Panc1 (cell line): Measurements from ENCODE around the gene KRT83. TPM values are rescaled to one million over a fixed set of nuclear protein-coding genes. Genes with fewer than 3 reads are reported as not detected.

Experiments used
- ATAC-seq: fragments of 200-7000 bp; cut with Tn5 transposase; 2 replicates; pipeline ENCODE4 v1.9.1; 2020; ENCODE audit warnings: mild to moderate bottlenecking, moderate library complexity
- BruUV-seq: library from RNA; stranded (reverse); fragments of 400-500 nt; replicated peaks from 2 replicates; lab custom pipeline; 2021; lab: Mats Ljungman, UMichigan
- CTCF ChIA-PET: fragments of 300-600 bp; sonication (Branson Sonifier 250); formaldehyde crosslinking; loops from one replicate; lab custom pipeline; 2022; ENCODE audit warnings: antibody characterized with exemption; lab: Charles Lee
- POLR2A ChIA-PET: fragments of 300-600 bp; sonication (Branson Sonifier 250); formaldehyde crosslinking; loops from one replicate; lab custom pipeline; 2022; ENCODE audit warnings: antibody characterized with exemption; lab: Charles Lee
- DNase-seq: peaks from one replicate; pipeline ENCODE4 v3.0.0-alpha.2; 2010; ENCODE audit warnings: low read depth, low spot score
- H3K27ac ChIP-seq: 2 replicates; pipeline ENCODE4 v1.5.1; 2011; ENCODE audit warnings: mild to moderate bottlenecking, low read length, inconsistent platforms
- H3K27me3 ChIP-seq: fragments of 200-500 bp; sonication (Bioruptor generic); 2 replicates; pipeline ENCODE4 v1.6.0; 2014; ENCODE audit warnings: low read length, inconsistent platforms; ENCODE audit not compliant: control insufficient read depth, insufficient read depth
- H3K36me3 ChIP-seq: fragments of 200-500 bp; sonication (Bioruptor generic); 2 replicates; pipeline ENCODE4 v1.5.1; 2014; ENCODE audit warnings: inconsistent platforms, mild to moderate bottlenecking, low read length, moderate library complexity; ENCODE audit not compliant: control insufficient read depth, insufficient read depth
- H3K4me1 ChIP-seq: 2 replicates; pipeline ENCODE4 v1.5.1; 2011; ENCODE audit warnings: inconsistent platforms, mild to moderate bottlenecking, low read length, moderate library complexity; ENCODE audit not compliant: control insufficient read depth, insufficient read depth
- H3K4me3 ChIP-seq, 2 experiments: 2 replicates each; pipeline ENCODE4 v1.5.1; 2011 to 2012; ENCODE audit warnings: low read depth in 2 of 2, low read length in 2 of 2, mild to moderate bottlenecking in 2 of 2, inconsistent platforms in 1 of 2, moderate library complexity in 1 of 2
- H3K9me3 ChIP-seq: fragments of 200-500 bp; sonication (Bioruptor generic); 2 replicates; pipeline ENCODE4 v1.5.1; 2014; ENCODE audit warnings: low read depth, mild to moderate bottlenecking, inconsistent platforms, low read length, moderate library complexity; ENCODE audit not compliant: control insufficient read depth, insufficient read depth
- POLR2AphosphoS5 ChIP-seq: IDR thresholded peaks from 2 replicates; pipeline ENCODE4 v1.6.1; 2012; ENCODE audit warnings: mild to moderate bottlenecking, low read depth, low read length, moderate library complexity
- SIN3A ChIP-seq: IDR thresholded peaks from 2 replicates; pipeline ENCODE4 v1.6.1; 2012; ENCODE audit warnings: low read depth, mild to moderate bottlenecking, low read length, moderate library complexity, borderline replicate concordance; ENCODE audit not compliant: insufficient read depth
- TCF7L2 ChIP-seq: IDR thresholded peaks from 2 replicates; pipeline ENCODE4 v1.6.1; 2011; ENCODE audit warnings: mild to moderate bottlenecking, low read depth, low read length, inconsistent platforms
- in situ Hi-C: cut with HindIII; loops from 2 replicates; pipeline ENCODE4 v1.10.0; 2016; ENCODE audit warnings: low sequenced_read_pairs, low pct_unique_long_range_greater_than_20kb
- intact Hi-C: fragments of 100-400 bp; cut with micrococcal nuclease; formaldehyde crosslinking; loops from one replicate; pipeline ENCODE4 v1.10.0; 2022; ENCODE audit not compliant: unreplicated experiment
- total RNA-seq: library from RNA; stranded (reverse); gene quantifications from one replicate; pipeline ENCODE4 v1.2.1, GENCODE V29; 2021; ENCODE audit not compliant: unreplicated experiment
- TF ChIP-seq, protein P1 (sequence below), 2 experiments: IDR thresholded peaks; 2 replicates each; pipeline ENCODE4 v1.6.1; 2011 to 2012; ENCODE audit warnings: low read depth in 2 of 2, control low read depth in 1 of 2, low read length in 1 of 2, mild to moderate bottlenecking in 1 of 2, moderate library complexity in 1 of 2; ENCODE audit not compliant: insufficient read depth in 1 of 2
- TF ChIP-seq, protein P2 (sequence below): fragments of 450-650 bp; IDR thresholded peaks from 2 replicates; pipeline ENCODE4 v1.5.1; 2017; ENCODE audit warnings: mild to moderate bottlenecking

Gene KRT83
- total RNA-seq, 1 experiment from 2014 or later, result 0.28 TPM

DNA sequence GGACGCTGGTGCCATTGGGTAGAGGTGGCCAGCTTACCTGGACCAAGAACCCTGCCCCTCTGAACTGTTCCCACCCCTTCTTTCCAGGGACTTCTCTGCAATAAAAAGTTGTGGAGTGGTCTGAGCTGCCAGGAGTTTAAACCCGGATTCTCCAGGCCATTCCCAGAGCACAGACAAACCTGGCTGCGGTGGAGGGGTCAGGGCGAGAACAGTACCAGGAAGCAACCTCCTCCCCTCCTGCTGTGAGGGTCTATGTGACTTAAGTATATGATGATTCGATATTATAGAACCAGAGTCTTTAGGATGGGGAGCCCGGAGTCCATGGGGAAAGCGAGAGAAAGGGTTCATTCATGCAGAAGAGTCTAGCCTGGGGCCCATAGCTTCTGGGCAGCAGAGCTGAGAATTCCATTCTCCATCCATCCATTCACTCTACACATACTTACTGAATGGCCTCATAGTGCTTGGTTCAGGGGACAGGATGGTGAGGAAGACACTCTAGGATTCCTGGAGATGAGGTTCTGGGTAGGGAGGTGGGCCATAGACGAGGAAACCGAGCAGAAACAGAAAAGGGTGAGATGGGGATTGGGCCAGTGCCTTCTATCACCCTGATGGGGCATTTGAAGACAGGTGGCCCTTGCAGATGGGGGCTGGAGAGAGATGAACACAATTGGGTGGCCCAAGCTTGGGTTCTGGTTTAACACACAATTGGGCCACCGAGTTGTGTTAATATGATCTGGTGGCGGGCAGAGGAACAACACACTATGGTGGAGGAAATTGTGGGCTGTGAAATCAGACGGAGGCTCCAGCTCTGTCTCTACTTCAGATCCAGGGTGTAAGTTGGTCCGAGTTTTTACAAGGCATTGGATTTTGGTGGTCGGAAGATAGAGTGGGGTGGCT, 41.5 kb downstream of the KRT83 start:
- Histone ChIP-seq H3K4me1 (peaks cover 41% of the 10 kb centered on the region), H3K27me3 (no peaks in the 10 kb centered on the region), H3K36me3 (no peaks in the 10 kb centered on the region), H3K4me3 (no peak overlapping the region), H3K9me3 (no peaks in the 10 kb centered on the region), H3K27ac (peak overlapping the region; percentile 96)
- TF ChIP-seq TCF7L2, result no peak
- no peak for TF ChIP-seq POLR2AphosphoS5
- TF ChIP-seq, protein P1, sequence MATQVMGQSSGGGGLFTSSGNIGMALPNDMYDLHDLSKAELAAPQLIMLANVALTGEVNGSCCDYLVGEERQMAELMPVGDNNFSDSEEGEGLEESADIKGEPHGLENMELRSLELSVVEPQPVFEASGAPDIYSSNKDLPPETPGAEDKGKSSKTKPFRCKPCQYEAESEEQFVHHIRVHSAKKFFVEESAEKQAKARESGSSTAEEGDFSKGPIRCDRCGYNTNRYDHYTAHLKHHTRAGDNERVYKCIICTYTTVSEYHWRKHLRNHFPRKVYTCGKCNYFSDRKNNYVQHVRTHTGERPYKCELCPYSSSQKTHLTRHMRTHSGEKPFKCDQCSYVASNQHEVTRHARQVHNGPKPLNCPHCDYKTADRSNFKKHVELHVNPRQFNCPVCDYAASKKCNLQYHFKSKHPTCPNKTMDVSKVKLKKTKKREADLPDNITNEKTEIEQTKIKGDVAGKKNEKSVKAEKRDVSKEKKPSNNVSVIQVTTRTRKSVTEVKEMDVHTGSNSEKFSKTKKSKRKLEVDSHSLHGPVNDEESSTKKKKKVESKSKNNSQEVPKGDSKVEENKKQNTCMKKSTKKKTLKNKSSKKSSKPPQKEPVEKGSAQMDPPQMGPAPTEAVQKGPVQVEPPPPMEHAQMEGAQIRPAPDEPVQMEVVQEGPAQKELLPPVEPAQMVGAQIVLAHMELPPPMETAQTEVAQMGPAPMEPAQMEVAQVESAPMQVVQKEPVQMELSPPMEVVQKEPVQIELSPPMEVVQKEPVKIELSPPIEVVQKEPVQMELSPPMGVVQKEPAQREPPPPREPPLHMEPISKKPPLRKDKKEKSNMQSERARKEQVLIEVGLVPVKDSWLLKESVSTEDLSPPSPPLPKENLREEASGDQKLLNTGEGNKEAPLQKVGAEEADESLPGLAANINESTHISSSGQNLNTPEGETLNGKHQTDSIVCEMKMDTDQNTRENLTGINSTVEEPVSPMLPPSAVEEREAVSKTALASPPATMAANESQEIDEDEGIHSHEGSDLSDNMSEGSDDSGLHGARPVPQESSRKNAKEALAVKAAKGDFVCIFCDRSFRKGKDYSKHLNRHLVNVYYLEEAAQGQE (IDR thresholded peaks at IDR 0.05; ENCODE audit: insufficient read depth in 1 of 2, low read depth in 2 of 2, low read length in 1 of 2), result no peak
- TF ChIP-seq, protein P2, sequence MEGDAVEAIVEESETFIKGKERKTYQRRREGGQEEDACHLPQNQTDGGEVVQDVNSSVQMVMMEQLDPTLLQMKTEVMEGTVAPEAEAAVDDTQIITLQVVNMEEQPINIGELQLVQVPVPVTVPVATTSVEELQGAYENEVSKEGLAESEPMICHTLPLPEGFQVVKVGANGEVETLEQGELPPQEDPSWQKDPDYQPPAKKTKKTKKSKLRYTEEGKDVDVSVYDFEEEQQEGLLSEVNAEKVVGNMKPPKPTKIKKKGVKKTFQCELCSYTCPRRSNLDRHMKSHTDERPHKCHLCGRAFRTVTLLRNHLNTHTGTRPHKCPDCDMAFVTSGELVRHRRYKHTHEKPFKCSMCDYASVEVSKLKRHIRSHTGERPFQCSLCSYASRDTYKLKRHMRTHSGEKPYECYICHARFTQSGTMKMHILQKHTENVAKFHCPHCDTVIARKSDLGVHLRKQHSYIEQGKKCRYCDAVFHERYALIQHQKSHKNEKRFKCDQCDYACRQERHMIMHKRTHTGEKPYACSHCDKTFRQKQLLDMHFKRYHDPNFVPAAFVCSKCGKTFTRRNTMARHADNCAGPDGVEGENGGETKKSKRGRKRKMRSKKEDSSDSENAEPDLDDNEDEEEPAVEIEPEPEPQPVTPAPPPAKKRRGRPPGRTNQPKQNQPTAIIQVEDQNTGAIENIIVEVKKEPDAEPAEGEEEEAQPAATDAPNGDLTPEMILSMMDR, result no peak
- TF ChIP-seq SIN3A, result no peak
- ATAC-seq, result no peak
- ChIA-PET CTCF (interaction anchor here (0.6 to 1.7 kb wide), 18 partner anchors 10 to 698 kb away, joined by 3 to 16 read pairs (median 3); no protein-coding TSS in a partner anchor), POLR2A (no interaction called here)
- no peak for DNase-seq
- in situ Hi-C loops (loop anchor here (5.0 kb wide), 1 partner anchor 48 kb away; no protein-coding TSS in a partner anchor), intact Hi-C loops (loop anchor here (10.0 kb wide), 1 partner anchor 55 kb away; no protein-coding TSS in a partner anchor)
- no TSS peak for BruUV-seq

GRCh38 chr12:52278575-52279421, 42.4 kb downstream of the KRT83 start:
- BruUV-seq, result no TSS peak
- H3K4me3 ChIP-seq, result peak overlapping the region in 1 of 2 experiments; percentile 27; a peak in 2 of 4 replicates
- no peaks in the 10 kb centered on the region for H3K27me3 ChIP-seq
- ChIA-PET CTCF (interaction anchor here (0.6 to 1.6 kb wide), 19 partner anchors 9 to 699 kb away, joined by 3 to 16 read pairs (median 3); no protein-coding TSS in a partner anchor), POLR2A (interaction anchor here (0.5 to 0.6 kb wide), 2 partner anchors 119 to 235 kb away, joined by 3 to 6 read pairs; no protein-coding TSS in a partner anchor)
- no peaks in the 10 kb centered on the region for H3K9me3 ChIP-seq
- no peak for TF ChIP-seq SIN3A
- no peak for TF ChIP-seq POLR2AphosphoS5
- TF ChIP-seq, protein P2, result peak; percentile 99
- ATAC-seq (peak; percentile 83), DNase-seq (no peak)
- in situ Hi-C loops, result no loop called here
- peaks cover 39% of the 10 kb centered on the region for H3K4me1 ChIP-seq
- intact Hi-C loops, result loop anchor here (10.0 kb wide), 1 partner anchor 54 kb away; no protein-coding TSS in a partner anchor
- H3K36me3 ChIP-seq, result no peaks in the 10 kb centered on the region
- H3K27ac ChIP-seq, result peak overlapping the region; percentile 96
